HG02571 (cell line): ENCODE data around the gene SSR1.

ENCODE experiments used
- ATAC-seq: cut with Tn5 transposase; IDR thresholded peaks from one replicate; pipeline ENCODE4 v1.9.1; 2021; ENCODE audit warnings: mild to moderate bottlenecking, moderate library complexity; ENCODE audit not compliant: unreplicated experiment

The SSR1 gene

DNA sequence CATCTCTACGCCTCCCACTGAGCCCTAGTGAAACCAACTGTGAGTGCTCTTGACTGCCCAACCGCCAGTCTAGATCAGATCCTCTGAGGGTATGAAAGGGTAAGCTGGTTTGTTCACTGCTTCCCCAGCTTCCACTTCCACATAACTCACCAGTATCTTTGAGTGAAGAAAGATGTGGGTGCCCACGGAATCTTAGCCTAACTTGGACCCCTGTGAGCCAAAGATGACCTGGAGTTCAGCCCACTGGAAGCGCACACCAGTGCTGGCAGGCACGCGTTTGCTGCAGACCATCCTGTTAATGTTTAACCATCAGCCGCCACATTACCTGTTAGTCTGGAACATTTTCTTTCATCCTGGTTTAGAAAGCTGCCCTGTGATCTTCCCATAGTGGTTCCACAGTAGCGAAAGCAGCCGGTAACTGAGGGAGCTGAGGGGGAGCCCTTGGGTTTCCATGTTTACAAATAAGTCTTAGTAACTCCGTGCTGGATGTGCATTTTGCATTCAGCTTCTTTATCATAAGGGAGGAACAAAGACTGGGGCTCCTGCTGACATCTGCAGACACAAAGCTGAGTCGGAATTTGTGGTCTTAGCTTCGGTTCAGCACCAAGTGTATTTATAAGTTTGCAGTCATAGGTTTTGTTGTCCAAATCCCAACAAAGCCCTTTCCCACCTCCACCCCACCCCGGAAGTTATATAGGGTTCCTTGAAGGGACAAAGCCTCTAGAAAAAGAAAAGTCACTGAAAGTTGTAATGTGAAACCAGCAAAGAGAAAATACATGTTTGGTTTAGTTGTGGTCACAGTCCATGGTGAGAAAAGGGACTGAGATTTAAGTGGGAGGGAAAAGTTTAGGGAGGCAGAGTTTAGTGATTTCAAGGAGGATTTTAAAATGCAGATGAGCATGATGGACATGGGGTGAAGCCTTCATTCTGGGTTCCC is 71.0 kb downstream of the SSR1 start:
- ATAC-seq: no peak

- no peak for ATAC-seq
Observed at GRCh38 chr6:7241160-7241559, 71.8 kb downstream of the SSR1 start.

DNA sequence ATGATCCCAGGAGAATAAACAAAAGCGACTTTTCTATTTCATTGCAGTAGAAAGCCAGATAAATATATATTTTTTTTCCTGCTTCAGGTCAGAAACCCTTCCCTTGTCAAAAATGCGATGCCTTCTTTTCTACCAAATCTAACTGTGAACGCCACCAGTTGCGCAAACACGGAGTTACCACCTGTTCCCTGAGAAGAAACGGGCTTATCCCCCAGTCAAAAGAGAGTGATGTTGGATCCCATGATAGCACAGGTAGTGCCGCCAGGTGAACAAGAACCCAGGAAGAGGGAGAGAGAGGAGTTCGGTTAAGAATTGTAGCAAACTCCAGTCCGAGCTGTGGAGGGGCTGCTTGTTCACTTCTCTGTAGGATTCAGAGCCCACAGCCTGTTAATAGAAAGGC is 72.6 kb downstream of the SSR1 start:
- ATAC-seq: no peak

GRCh38 chr6:7239590-7239948 is 73.4 kb downstream of the SSR1 start:
- ATAC-seq: no peak

DNA sequence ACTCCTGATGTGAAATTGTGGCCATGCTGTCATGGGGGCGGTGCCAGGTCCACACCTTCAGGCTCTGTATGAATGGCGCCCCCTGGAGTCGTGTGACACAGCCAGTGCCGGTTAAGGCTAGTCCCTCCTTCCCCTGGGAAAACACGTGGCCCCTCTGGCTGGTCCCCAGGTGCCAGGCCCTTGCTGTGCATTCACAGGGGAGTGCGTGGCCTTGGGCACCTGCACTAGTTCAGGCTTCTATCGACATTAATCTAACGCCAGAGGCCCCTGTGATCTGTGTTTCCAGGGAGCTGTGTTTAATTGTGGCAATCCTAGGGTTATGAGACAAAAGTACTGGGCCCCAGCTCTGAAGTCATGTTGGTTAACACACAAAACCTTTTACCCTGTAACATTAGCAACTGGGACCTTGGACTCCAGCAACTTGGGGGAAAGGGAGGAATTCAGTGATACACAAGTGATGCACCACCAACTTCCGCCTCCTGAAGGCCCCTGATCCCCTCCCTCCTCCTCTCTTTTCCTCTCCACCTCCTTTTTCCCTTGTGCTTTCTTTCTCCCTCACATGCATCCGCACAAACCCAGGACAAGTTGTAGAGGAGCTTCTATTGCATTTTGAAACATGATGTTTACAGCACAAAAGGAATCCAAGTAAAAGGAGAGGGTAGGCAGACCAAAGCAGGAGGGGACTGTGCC is 74.0 kb downstream of the SSR1 start:
- peak; percentile 54 for ATAC-seq

- no peak for ATAC-seq
Observed at GRCh38 chr6:7238526-7238899, 74.5 kb downstream of the SSR1 start.

DNA sequence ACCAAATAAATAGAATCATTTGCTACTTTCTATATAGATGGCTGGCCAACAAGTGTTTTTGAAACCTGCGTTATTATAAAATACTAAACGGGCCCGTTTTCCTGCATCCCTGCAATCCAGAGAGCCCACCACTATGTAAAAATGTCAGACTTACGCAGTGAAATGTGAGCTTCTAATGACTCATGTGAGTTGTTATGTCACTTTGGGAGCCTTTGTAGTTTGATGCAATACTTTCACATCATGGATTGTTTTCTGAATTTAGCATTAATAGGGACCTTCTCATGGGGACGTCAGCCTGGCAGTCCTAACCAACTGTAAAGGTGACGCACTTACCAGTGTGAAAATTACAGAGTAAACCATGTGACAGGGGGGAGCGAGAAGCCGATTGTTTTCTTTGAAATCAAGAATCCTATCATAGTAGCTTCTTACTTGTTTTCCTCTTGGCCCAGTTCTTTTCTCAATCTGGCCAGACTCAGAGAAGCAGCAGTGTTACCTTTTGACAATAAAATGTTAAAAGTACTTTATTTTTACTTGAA is 75.3 kb downstream of the SSR1 start:
- no peak for ATAC-seq

DNA sequence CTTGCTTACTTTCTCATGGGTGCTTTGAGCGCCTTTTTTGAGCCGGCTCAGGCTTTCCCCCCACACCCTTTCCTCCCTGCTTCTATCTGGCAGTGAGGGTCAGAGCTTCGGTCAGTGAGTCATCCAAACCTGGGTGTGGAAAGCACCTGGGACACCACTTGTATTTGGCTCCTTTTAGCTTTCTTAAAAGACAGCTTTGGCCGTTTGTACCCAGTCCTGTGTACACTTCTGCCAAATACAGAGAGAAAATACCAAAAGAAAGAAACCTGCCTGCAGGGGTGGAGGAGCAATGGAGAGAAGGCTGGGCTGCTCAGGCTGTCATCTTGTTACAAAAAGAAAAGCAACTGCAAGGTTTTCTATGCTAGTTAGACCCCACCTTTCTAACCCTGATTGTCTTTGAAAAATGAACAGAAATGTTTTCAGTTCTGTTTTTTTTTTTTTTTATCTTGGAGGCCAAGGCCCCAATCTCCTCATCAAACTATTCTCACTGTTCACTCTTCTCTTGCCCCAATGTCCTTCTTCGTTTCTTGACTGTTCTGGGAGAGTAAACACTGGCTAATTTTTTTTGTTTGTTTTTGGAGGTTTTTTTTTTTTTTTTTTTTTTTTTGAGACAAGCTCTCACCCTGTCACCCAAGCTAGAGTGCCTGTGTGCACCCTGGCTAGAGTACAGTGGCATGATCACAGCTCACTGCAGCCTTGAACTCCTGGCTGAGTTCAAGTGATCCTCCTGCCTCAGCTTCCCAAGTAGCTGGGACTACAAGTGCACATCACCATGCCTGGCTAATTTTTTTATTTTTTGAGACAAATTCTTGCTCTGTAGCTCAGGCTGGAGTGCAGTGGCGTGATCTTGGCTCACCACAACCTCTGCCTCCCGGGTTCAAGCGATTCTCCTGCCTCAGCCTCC is 76.4 kb downstream of the SSR1 start:
- ATAC-seq: peak; percentile 62

- no peak for ATAC-seq
Observed at GRCh38 chr6:7235712-7236305, 77.2 kb downstream of the SSR1 start.

- no peak for ATAC-seq
Observed at GRCh38 chr6:7234547-7234946, 78.5 kb downstream of the SSR1 start.

DNA sequence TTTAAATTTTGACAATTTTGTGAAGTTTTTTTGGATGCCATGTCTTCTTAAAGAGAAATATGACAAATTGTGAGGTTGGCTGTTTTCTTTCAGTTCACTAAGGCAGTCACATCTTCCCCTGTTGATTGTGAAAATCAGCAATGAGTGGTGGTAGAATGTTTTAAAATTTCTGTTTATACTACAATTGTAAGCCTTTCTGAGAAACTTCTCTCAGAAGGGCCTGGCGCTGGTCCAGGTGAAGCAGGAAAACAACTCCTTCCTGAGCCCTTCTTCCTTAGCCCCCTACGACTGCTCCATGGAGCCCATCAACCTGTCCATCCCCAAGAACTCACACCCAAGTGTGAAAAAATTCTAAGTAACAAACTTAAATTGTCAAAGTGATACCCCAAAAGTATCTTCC is 80.6 kb downstream of the SSR1 start:
- no peak for ATAC-seq

- ATAC-seq: no peak
Observed at GRCh38 chr6:7230956-7231713, 81.9 kb downstream of the SSR1 start.

- ATAC-seq: no peak
Observed at GRCh38 chr6:7230327-7230691, 82.7 kb downstream of the SSR1 start.

DNA sequence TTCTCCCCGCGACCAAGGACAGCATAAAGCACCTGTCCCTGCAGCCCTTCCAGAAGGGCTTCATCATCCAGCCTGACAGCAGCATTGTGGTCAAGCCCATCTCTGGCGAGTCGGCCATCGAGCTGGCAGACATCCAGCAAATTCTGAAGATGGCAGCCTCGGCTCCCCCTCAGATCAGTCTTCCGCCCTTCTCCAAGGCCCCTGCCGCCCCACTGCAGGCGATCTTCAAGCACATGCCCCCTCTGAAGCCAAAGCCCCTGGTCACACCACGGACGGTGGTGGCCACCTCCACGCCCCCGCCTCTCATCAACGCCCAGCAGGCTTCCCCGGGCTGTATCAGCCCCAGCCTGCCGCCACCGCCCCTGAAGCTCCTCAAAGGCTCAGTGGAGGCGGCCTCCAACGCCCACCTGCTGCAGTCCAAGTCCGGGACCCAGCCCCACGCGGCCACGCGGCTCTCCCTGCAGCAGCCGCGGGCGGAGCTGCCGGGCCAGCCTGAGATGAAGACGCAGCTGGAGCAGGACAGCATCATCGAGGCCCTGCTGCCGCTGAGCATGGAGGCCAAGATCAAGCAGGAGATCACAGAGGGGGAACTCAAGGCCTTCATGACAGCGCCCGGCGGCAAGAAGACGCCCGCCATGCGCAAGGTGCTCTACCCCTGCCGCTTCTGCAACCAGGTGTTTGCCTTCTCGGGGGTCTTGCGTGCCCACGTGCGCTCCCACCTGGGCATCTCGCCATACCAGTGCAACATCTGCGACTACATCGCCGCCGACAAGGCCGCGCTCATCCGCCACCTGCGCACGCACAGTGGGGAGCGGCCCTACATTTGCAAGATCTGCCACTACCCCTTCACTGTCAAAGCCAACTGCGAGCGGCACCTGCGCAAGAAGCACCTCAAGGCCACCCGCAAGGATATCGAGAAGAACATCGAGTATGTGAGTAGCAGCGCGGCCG is 83.3 kb downstream of the SSR1 start:
- no peak for ATAC-seq

DNA sequence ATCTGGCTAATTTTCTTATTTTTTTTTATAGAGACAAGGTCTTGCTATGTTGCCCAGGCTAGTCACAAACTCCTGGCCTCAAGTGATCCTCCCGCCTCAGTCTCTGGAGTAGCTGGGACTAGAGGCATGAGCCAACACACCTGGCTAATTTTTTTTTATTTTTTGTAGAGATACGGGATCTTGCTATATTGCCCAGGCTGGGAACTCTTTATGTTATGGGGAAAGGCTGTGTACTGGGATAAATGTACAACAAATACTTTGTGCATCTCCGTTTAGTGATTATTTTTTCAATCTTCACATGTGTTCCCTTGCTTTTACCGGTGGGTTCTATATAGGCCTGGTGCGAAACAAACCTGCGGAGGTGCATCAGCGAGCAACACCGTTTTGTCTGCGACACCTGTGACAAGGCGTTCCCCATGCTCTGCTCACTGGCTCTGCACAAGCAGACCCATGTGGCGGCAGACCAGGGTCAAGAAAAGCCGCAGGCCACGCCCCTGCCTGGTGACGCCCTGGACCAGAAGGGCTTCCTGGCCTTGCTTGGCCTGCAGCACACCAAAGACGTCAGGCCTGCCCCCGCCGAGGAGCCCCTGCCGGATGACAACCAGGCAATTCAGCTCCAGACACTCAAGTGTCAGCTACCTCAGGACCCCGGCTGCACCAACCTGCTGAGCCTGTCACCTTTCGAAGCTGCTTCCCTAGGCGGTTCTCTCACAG is 84.2 kb downstream of the SSR1 start:
- ATAC-seq: no peak

DNA sequence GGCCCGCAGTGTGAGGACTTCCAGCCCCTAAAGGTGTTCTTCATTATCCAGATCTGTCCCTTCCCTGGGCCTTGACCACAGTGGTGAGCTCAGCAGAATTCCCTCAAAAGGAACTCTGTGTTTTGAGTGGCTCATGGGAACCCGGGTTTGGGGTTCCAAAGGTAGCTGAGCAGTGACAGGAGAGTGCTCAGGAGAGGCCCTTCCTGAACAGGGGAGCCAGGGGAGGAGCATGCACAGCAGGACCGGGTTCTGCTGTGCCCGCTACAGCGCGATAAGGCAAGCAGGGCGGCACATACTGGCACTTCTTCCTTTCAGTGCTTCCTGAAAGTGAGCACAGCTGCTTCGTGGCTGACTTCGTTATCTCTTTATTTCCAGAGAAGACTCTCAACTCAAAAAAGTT is 88.3 kb downstream of the SSR1 start:
- ATAC-seq: no peak

DNA sequence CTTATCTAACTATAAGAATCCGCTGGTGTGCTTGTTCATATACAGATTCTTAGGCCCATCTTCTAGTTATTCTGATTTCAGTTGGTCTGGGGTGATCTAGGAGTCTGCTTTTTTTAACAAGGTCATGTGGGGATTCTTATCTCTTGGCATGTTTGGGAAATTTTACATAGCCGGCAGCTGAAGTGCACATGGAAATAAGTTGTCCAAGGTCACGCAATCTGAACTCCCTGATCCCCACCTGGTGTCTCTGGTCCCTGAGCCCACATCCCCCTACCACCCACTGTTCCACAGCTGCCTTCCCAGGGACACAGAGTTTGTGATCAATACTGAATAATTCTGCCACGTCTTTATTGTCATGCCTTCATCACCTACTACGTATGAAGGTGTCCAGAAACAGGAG is 90.8 kb downstream of the SSR1 start:
- no peak for ATAC-seq

DNA sequence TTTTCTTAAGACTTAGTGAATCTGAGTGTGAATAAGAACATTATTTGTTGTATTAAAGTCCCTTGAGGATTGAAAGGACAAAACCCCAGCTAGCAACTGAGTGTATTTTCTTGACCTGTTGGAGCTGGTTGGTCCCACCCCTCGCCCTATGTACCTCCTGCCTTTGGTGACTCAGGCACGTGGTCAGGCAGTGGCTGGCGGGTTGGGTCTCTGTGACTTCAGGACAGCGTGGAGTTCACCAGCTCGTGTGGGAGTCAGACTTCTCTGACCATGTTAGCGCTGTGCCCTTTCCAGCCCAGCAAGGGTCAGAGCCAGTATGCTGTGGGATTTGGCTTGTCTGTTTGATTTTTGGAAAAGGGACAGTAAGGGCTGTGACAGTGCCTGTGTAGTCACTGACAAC is 93.7 kb downstream of the SSR1 start:
- ATAC-seq: no peak
